Osteoblast (primary cell): ENCODE measurements around the gene STK32C. TPM values are rescaled to one million over a fixed set of nuclear protein-coding genes. Genes with fewer than 3 reads are reported as not detected.
A peak's percentile ranks its signal among the peaks of the same experiment; 100 is the strongest.

Experiments
- DNase-seq: peaks from one replicate; pipeline ENCODE4 v3.0.0; 2011; ENCODE audit warnings: low spot score, mixed read lengths; ENCODE audit not compliant: insufficient read length; ENCODE audit errors: missing footprints
- H2AFZ ChIP-seq: 2 replicates; pipeline ENCODE4 v1.6.0; 2011; ENCODE audit warnings: mild to moderate bottlenecking, low read length
- H3K27ac ChIP-seq: 2 replicates; pipeline ENCODE4 v1.5.1; 2011; ENCODE audit warnings: mild to moderate bottlenecking, low read depth, low read length, moderate library complexity
- H3K27me3 ChIP-seq: 2 replicates; pipeline ENCODE4 v1.6.0; 2012; ENCODE audit warnings: mild to moderate bottlenecking, control low read depth, inconsistent platforms, low read length, moderate library complexity; ENCODE audit not compliant: insufficient read depth
- H3K36me3 ChIP-seq: 2 replicates; pipeline ENCODE4 v1.5.1; 2011; ENCODE audit warnings: mild to moderate bottlenecking, low read length, control low read depth, moderate library complexity; ENCODE audit not compliant: insufficient read depth
- H3K4me1 ChIP-seq: 2 replicates; pipeline ENCODE4 v1.5.1; 2011; ENCODE audit warnings: mild to moderate bottlenecking, low read length, control low read depth, moderate library complexity; ENCODE audit not compliant: insufficient read depth
- H3K4me2 ChIP-seq: 2 replicates; pipeline ENCODE4 v1.6.0; 2011; ENCODE audit warnings: mild to moderate bottlenecking, low read length; ENCODE audit not compliant: insufficient read depth
- H3K4me3 ChIP-seq: fragments of 200-600 bp; sonication (generic); 3 replicates; pipeline ENCODE4 v1.5.1; 2012; ENCODE audit warnings: mild to moderate bottlenecking, low read length, inconsistent platforms; ENCODE audit not compliant: insufficient read depth
- H3K79me2 ChIP-seq: 2 replicates; pipeline ENCODE4 v1.6.0; 2012; ENCODE audit warnings: mild to moderate bottlenecking, low read length, control low read depth, inconsistent platforms; ENCODE audit not compliant: insufficient read depth
- H3K9me3 ChIP-seq: 2 replicates; pipeline ENCODE4 v1.5.1; 2011; ENCODE audit warnings: low read depth, low read length, control low read depth
- H4K20me1 ChIP-seq: 2 replicates; pipeline ENCODE4 v1.6.0; 2012; ENCODE audit warnings: mild to moderate bottlenecking, low read length, control low read depth; ENCODE audit not compliant: insufficient read depth
- total RNA-seq: library from RNA; depleted of rRNA; stranded (reverse); fragments of >200 nt; gene quantifications from 2 replicates; pipeline ENCODE4 v1.2.3, GENCODE V29; 2012
- TF ChIP-seq, protein P1 (sequence below): IDR thresholded peaks from 2 replicates; pipeline ENCODE4 v1.5.1; 2011; ENCODE audit warnings: mild to moderate bottlenecking, low read depth, low read length, moderate library complexity; ENCODE audit errors: extremely low read depth

Gene STK32C
- total RNA-seq, 1 donor = 14.5 TPM

DNA sequence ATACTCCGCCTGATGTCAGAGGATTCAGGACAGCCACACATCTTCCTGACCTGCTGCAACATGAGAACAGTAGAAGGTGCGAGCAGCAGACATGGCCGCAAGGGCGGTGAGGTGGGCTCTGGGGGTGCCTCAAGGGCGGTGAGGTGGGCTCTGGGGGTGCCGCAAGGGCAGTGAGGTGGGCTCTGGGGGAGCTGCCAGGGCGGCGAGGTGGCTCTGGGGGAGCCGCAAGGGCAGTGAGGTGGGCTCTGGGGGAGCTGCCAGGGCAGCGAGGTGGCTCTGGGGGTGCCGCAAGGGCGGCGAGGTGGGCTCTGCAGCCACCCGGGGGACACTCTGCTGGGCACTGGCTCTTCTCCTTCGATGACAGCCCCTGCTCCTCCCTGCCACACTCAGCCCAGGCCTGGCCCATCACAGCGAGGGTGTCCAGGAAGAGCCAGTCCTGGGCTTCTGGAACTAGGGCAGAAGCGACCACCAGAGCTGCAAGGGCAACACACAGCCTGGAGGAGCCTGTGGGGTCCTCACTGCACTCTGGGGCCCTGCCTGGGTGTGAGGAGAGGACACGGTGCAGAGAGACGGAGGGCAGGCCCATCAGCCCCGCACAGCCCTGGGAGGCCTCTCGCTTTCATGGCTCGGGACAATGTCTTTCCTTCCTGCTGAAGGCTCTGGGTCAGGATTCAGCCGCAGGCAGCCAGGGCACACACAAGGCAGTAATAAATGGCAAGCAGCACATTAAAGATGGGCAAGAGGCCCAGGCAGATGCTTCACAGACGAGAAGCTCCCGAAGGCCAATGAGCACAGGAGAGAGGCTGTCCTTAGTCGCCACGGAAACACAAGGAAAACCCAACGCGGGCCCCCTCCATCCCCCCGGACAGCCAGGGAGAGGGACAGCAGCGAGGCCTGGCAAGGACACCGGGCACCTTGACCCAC lies 42.5 kb downstream of the STK32C start:
- DNase-seq = peak; percentile 92
- Histone ChIP-seq H3K9me3 (no peaks in the 10 kb centered on the region), H3K27ac (no peak overlapping the region), H3K4me3 (no peak overlapping the region), H3K79me2 (no peaks in the 10 kb centered on the region), H3K36me3 (no peaks in the 10 kb centered on the region), H3K4me1 (peaks cover 4% of the 10 kb centered on the region), H4K20me1 (no peaks in the 10 kb centered on the region), H3K4me2 (no peak overlapping the region), H2AFZ (no peak overlapping the region), H3K27me3 (no peaks in the 10 kb centered on the region)
- TF ChIP-seq, protein P1, sequence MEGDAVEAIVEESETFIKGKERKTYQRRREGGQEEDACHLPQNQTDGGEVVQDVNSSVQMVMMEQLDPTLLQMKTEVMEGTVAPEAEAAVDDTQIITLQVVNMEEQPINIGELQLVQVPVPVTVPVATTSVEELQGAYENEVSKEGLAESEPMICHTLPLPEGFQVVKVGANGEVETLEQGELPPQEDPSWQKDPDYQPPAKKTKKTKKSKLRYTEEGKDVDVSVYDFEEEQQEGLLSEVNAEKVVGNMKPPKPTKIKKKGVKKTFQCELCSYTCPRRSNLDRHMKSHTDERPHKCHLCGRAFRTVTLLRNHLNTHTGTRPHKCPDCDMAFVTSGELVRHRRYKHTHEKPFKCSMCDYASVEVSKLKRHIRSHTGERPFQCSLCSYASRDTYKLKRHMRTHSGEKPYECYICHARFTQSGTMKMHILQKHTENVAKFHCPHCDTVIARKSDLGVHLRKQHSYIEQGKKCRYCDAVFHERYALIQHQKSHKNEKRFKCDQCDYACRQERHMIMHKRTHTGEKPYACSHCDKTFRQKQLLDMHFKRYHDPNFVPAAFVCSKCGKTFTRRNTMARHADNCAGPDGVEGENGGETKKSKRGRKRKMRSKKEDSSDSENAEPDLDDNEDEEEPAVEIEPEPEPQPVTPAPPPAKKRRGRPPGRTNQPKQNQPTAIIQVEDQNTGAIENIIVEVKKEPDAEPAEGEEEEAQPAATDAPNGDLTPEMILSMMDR = no peak

DNA sequence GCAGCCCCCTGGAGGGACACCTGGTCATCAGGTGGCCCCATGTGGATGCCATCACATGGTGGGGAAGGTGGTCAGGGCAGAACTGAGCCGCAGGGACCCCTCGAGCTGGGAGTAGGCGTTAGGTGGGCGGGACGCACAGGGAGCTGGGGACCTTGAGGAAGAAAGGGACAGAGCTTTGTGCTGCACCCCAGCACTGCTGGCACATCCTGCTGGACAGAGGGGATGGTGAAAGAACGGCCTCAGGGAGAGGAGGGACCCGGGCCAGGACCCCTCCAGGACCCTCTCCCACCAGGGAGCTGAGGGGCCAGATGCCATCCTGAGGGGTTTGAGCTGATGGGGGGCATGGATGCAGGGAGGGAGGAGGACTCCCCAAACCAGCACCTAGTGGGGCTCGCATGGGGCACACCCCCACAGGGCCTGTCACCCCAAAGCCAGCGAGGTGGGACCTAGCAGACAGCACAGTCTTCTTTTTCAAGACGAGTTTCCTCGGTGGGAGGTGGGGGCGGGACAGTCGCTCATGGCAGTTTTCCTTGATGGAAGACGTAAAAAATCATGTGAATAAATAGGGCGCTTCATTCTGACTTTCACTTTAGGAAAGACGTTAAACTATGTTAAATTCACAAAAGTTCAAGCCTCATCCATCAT lies 43.3 kb downstream of the STK32C start:
- Histone ChIP-seq H3K4me2 (no peak overlapping the region), H3K4me1 (peaks cover 4% of the 10 kb centered on the region), H2AFZ (no peak overlapping the region), H3K27me3 (no peaks in the 10 kb centered on the region), H3K27ac (no peak overlapping the region), H3K36me3 (no peaks in the 10 kb centered on the region), H4K20me1 (no peaks in the 10 kb centered on the region), H3K4me3 (no peak overlapping the region), H3K79me2 (no peaks in the 10 kb centered on the region), H3K9me3 (no peaks in the 10 kb centered on the region)
- DNase-seq = peak; percentile 44
- TF ChIP-seq, protein P1 = no peak

DNA sequence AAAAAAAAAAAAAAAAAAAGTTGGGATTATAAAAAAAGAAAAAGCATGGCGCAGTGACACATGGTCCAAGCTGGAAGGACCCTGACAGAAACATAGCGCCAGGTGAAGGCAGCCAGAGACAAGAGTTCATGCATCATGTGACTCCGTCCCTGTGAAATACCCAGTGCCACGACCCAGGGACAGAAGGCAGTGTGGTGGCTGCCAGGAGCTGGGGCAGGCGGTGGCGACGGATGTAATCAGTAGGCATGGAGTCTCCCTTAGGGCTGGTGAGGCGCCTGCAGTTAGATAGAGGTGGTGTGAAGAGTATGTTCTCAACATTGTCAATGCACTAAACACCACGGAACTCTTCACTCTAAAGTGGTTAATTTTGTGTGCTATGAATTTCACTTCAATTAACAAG lies 43.9 kb downstream of the STK32C start:
- Histone ChIP-seq H3K4me2 (no peak overlapping the region), H2AFZ (no peak overlapping the region), H4K20me1 (no peaks in the 10 kb centered on the region), H3K4me1 (peaks cover 4% of the 10 kb centered on the region), H3K4me3 (no peak overlapping the region), H3K36me3 (no peaks in the 10 kb centered on the region), H3K9me3 (no peaks in the 10 kb centered on the region), H3K27me3 (no peaks in the 10 kb centered on the region), H3K79me2 (no peaks in the 10 kb centered on the region), H3K27ac (no peak overlapping the region)
- TF ChIP-seq, protein P1 = no peak
- DNase-seq = peak; percentile 43

DNA sequence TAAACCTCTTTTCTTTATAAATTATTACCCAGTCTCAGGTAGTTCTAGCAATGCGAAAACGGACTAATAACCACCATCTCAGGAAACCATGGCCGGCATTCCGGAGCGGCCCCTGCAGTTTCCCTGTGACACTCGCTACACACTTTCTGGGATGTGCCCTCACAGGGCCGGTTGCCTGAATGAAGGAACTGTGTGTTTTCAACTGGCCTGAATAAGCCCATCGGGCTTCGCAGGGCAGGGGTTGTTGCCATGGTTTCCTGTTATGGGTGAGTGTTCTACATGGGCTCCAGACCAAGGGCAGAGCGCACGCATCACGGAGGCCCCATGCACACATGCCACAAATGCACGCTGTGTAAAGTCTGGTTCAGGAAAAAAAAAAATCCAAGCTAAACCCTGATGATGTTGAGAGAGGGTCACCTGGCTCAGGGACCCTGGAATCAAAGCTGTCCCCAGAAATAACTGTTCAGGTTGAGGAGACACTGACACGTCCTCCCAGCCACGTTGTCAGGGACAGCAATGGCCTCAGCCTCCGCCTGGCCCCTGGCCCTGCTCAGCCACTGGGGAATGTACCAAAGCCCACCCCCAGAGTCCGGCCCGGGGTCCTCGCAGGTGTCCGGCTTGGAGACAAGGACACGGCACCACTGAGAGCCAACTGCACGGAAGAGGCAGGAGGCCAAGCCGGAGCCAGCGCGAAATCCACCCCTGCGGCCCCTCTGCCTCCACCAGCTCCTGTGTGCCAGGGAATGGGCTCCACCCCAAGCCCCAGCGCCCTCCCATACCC lies 47.9 kb downstream of the STK32C start:
- DNase-seq = no peak
- H4K20me1 ChIP-seq = peaks cover 3% of the 10 kb centered on the region
- H3K27me3 ChIP-seq = no peaks in the 10 kb centered on the region
- H2AFZ ChIP-seq = no peak overlapping the region
- H3K4me1 ChIP-seq = no peaks in the 10 kb centered on the region
- H3K79me2 ChIP-seq = no peaks in the 10 kb centered on the region
- no peak overlapping the region for H3K4me3 ChIP-seq
- no peaks in the 10 kb centered on the region for H3K9me3 ChIP-seq
- TF ChIP-seq, protein P1 = no peak
- no peak overlapping the region for H3K4me2 ChIP-seq
- H3K36me3 ChIP-seq = no peaks in the 10 kb centered on the region
- no peak overlapping the region for H3K27ac ChIP-seq
